HepG2 (cell line): ENCODE measurements around the gene FBXL7. TPM values are rescaled to one million over a fixed set of nuclear protein-coding genes. Genes with fewer than 3 reads are reported as not detected.

Experiments
- ATAC-seq: fragments of 200-7000 bp; cut with Tn5 transposase; 3 replicates; pipeline ENCODE4 v1.9.1; 2020; ENCODE audit warnings: mild to moderate bottlenecking, moderate library complexity
- BruUV-seq: library from RNA; stranded (reverse); fragments of 400-500 nt; replicated peaks from 2 replicates; lab custom pipeline; 2021; lab: Mats Ljungman, UMichigan
- CTCF ChIA-PET: fragments of 300-600 bp; formaldehyde crosslinking; extraction: SDS; loops from one replicate; lab custom pipeline; 2021; ENCODE audit warnings: low total read pairs, inconsistent platforms, low intra/inter-chr PET ratio; lab: Yijun Ruan, JAX
- POLR2A ChIA-PET: fragments of 350-600 bp; sonication (Branson Sonifier 250); formaldehyde crosslinking; loops from one replicate; lab custom pipeline; 2020; ENCODE audit warnings: antibody characterized with exemption, inconsistent platforms; lab: Yijun Ruan, JAX
- DNase-seq: peaks from one replicate; pipeline ENCODE4 v3.0.0-alpha.2; 2015; ENCODE audit warnings: low spot score
- FAIRE-seq: peaks from 3 replicates; lab custom pipeline; 2011; peaks lifted over from hg19 to GRCh38; lab: Jason Lieb, UNC
- H2AFZ ChIP-seq: one replicate; pipeline ENCODE4 v1.6.1; 2011; ENCODE audit warnings: low read length, inconsistent platforms
- H3K27ac ChIP-seq: fragments of 300-600 bp; 3 replicates; pipeline ENCODE4 v1.8.0; 2011; ENCODE audit warnings: mixed run types, mild to moderate bottlenecking, mixed read lengths, low read length, inconsistent platforms; ENCODE audit not compliant: insufficient read depth; ENCODE audit errors: extremely low read length
- H3K27me3 ChIP-seq, 2 experiments: fragments of 200-600 bp in 1 of 2; 2 replicates in 1 of 2; 3 replicates in 1 of 2; pipeline versions ENCODE4 v1.6.0 to v1.8.0; 2011; ENCODE audit warnings: low read length in 2 of 2, mild to moderate bottlenecking in 2 of 2, moderate library complexity in 2 of 2, inconsistent platforms in 1 of 2; ENCODE audit not compliant: insufficient read depth in 2 of 2, control insufficient read depth in 1 of 2
- H3K36me3 ChIP-seq, 2 experiments: fragments of 200-600 bp in 1 of 2; replicated peaks in 1 of 2; 2 replicates in 1 of 2; 3 replicates in 1 of 2; pipeline versions ENCODE4 v1.5.1 to v1.8.0; 2011; ENCODE audit warnings: low read length in 2 of 2, inconsistent platforms in 1 of 2; ENCODE audit not compliant: insufficient read depth in 2 of 2, control insufficient read depth in 1 of 2
- H3K4me1 ChIP-seq: 2 replicates; pipeline ENCODE4 v1.5.1; 2012; ENCODE audit warnings: low read length, inconsistent platforms; ENCODE audit not compliant: insufficient read depth
- H3K4me2 ChIP-seq: 2 replicates; pipeline ENCODE4 v1.6.0; 2011; ENCODE audit warnings: low read depth, low read length, inconsistent platforms
- H3K4me3 ChIP-seq, 3 experiments: fragments of 200-600 bp in 1 of 3; sonication (generic), shearing (Covaris generic) in 1 of 3; replicated peaks in 1 of 3; 2 replicates each; pipeline ENCODE4 v1.5.1; 2011 to 2016; ENCODE audit warnings: low read length in 3 of 3, inconsistent platforms in 2 of 3, low read depth in 2 of 3, mild to moderate bottlenecking in 2 of 3, control low read depth in 1 of 3, mixed read lengths in 1 of 3; ENCODE audit not compliant: insufficient read depth in 1 of 3
- H3K79me2 ChIP-seq: one replicate; pipeline ENCODE4 v1.6.1; 2011; ENCODE audit warnings: low read length, inconsistent platforms; ENCODE audit not compliant: insufficient read depth
- H3K9ac ChIP-seq: 2 replicates; pipeline ENCODE4 v1.6.0; 2011; ENCODE audit warnings: mild to moderate bottlenecking, low read depth, low read length, inconsistent platforms; ENCODE audit not compliant: insufficient read depth
- H3K9me3 ChIP-seq: 2 replicates; pipeline ENCODE4 v1.5.1; 2012; ENCODE audit warnings: mild to moderate bottlenecking, low read length
- H4K20me1 ChIP-seq: 2 replicates; pipeline ENCODE4 v1.6.0; 2011; ENCODE audit warnings: inconsistent platforms, mild to moderate bottlenecking, low read length, moderate library complexity; ENCODE audit not compliant: insufficient read depth
- ATF7 ChIP-seq, 2 experiments: fragments of 450-650 bp in 1 of 2; sonication (generic) in 1 of 2; formaldehyde crosslinking in 1 of 2; IDR thresholded peaks; 2 replicates each; pipeline versions ENCODE4 v1.4.0 to v1.6.1; 2016 to 2020; ENCODE audit warnings: antibody characterized with exemption in 1 of 2, mild to moderate bottlenecking in 1 of 2, missing genetic modification reagents in 1 of 2
- BHLHE40 ChIP-seq: IDR thresholded peaks from 2 replicates; pipeline ENCODE4 v1.6.1; 2011; ENCODE audit warnings: low read length, improper control_type of control experiment
- BRF2 ChIP-seq: sonication (generic); formaldehyde crosslinking; IDR thresholded peaks from 2 replicates; pipeline ENCODE4 v1.8.1; 2022; ENCODE audit warnings: mild to moderate bottlenecking, missing genetic modification reagents
- EHMT2 ChIP-seq: fragments of 200-600 bp; sonication (generic); IDR thresholded peaks from 2 replicates; pipeline ENCODE4 v1.7.0; 2017; ENCODE audit warnings: antibody characterized with exemption, low read depth, low read length, borderline replicate concordance
- ELF4 ChIP-seq: sonication (generic); formaldehyde crosslinking; IDR thresholded peaks from 2 replicates; pipeline ENCODE4 v1.5.0; 2020; ENCODE audit warnings: missing genetic modification reagents, mild to moderate bottlenecking, moderate library complexity, borderline replicate concordance
- GPN1 ChIP-seq: sonication (generic); formaldehyde crosslinking; IDR thresholded peaks from 2 replicates; pipeline ENCODE4 v1.5.1; 2020; ENCODE audit warnings: missing genetic modification reagents, borderline replicate concordance
- PAX8 ChIP-seq: sonication (generic); formaldehyde crosslinking; IDR thresholded peaks from 2 replicates; pipeline ENCODE4 v1.8.0; 2022; ENCODE audit warnings: mild to moderate bottlenecking, missing genetic modification reagents, borderline replicate concordance
- SOX5 ChIP-seq: IDR thresholded peaks from 2 replicates; pipeline ENCODE4 v1.6.1; 2016; ENCODE audit warnings: borderline replicate concordance
- TFE3 ChIP-seq: IDR thresholded peaks from 2 replicates; pipeline ENCODE4 v1.6.1; 2016
- ZMYM2 ChIP-seq: sonication (generic); formaldehyde crosslinking; IDR thresholded peaks from 2 replicates; pipeline ENCODE4 v1.8.0; 2022; ENCODE audit warnings: mild to moderate bottlenecking, missing genetic modification reagents
- ZNF274 ChIP-seq: sonication (generic); formaldehyde crosslinking; IDR thresholded peaks from 2 replicates; pipeline ENCODE4 v1.5.1; 2020; ENCODE audit warnings: mild to moderate bottlenecking, missing genetic modification reagents
- ZNF574 ChIP-seq: sonication (generic); formaldehyde crosslinking; IDR thresholded peaks from 2 replicates; pipeline ENCODE4 v1.4.0; 2020; ENCODE audit warnings: missing genetic modification reagents
- WGBS: methylation state at CpG from one replicate; pipeline ENCODE4 v1.1.6; 2017; ENCODE audit warnings: low lambda C conversion rate; 5-methylcytosine and 5-hydroxymethylcytosine counted together
- in situ Hi-C: cut with HindIII; loops from 2 replicates; pipeline ENCODE4 v1.10.0; 2017; ENCODE audit warnings: low pct_unique_long_range_greater_than_20kb; ENCODE audit not compliant: extremely low pct_ligation_motif_present
- intact Hi-C: fragments of 100-400 bp; cut with micrococcal nuclease; formaldehyde crosslinking; loops from one replicate; pipeline ENCODE4 v1.10.0; 2022; ENCODE audit not compliant: unreplicated experiment
- polyA plus RNA-seq, 8 experiments: library from polyadenylated mRNA; depleted of rRNA in 3 of 8; stranded (reverse) in 7 of 8; unstranded in 1 of 8; fragments of >200 nt; fragmentation: Illumina TruSeq in 4 of 8; extraction: Trizol in 4 of 8; gene quantifications; 2 replicates each; pipeline versions ENCODE4 v1.2.1 to v1.2.3, GENCODE V29; 2011 to 2016; ENCODE audit warnings: low read depth in 4 of 8, missing spikeins in 1 of 8, mixed read lengths in 1 of 8; ENCODE audit not compliant: insufficient read depth in 1 of 8
- total RNA-seq, 5 experiments: library from RNA; depleted of rRNA; stranded (reverse); fragments of >200 nt; fragmentation: Illumina TruSeq; extraction: Trizol; gene quantifications; 2 replicates each; pipeline ENCODE4 v1.2.3, GENCODE V29; 2016; ENCODE audit warnings: low read depth in 1 of 5

FBXL7 gene
- total and polyA plus RNA-seq, 2 of the 13 experiments (the other 11 are each of a cell fraction or from before 2014, with no cell fraction given): 0.07 TPM; not detected in 1

GRCh38 chr5:15669826-15670225, 169.8 kb downstream of the FBXL7 start:
- in situ Hi-C loops (no loop called here), intact Hi-C loops (no loop called here)
- Histone ChIP-seq H3K27me3 (no peaks in the 10 kb centered on the region), H3K4me3 (no peak overlapping the region), H3K79me2 (no peaks in the 10 kb centered on the region), H3K9me3 (no peaks in the 10 kb centered on the region), H3K36me3 (no peaks in the 10 kb centered on the region), H3K4me1 (no peaks in the 10 kb centered on the region), H3K4me2 (no peak overlapping the region), H4K20me1 (no peaks in the 10 kb centered on the region)
- no TSS peak for BruUV-seq
- ATAC-seq (no peak), DNase-seq (no peak)
- WGBS: 2% methylated on average over 2 of the region's 2 CpGs
- ChIA-PET CTCF (no interaction called here), POLR2A (no interaction called here)
- TF ChIP-seq ZMYM2 (CRISPR knock-in tag): no peak
- no peak for TF ChIP-seq ELF4 (CRISPR knock-in tag)
- no peak for TF ChIP-seq TFE3 (CRISPR knock-in tag)
- TF ChIP-seq PAX8 (CRISPR knock-in tag): no peak
- TF ChIP-seq EHMT2: no peak
- TF ChIP-seq BHLHE40: no peak
- TF ChIP-seq ZNF274: no peak
- TF ChIP-seq GPN1: no peak
- TF ChIP-seq ATF7 (IDR thresholded peaks at IDR 0.05): no peak
- no peak for TF ChIP-seq ATF7 (CRISPR knock-in tag; IDR thresholded peaks at IDR 0.05)
- TF ChIP-seq ZNF574 (CRISPR knock-in tag): no peak
- TF ChIP-seq SOX5: no peak
- no peak for TF ChIP-seq BRF2 (CRISPR knock-in tag)
- TF ChIP-seq, all 625 proteins: peak for 0
- Histone ChIP-seq H3K27ac (no peak overlapping the region), H2AFZ (no peak overlapping the region), H3K9ac (no peak overlapping the region)
- FAIRE-seq: no peak
